Stimulated activated CD8-positive, alpha-beta memory T cell treated with anti-CD3 and anti-CD28 coated beads, Interleukin-7, amount 100 ng/mL, for 1 hour (primary cell): ENCODE results near the gene ATP5IF1.
A peak's percentile ranks its signal among the peaks of the same experiment; 100 is the strongest.

ENCODE experiments used
- DNase-seq, 2 donors: peaks; one replicate each; pipeline ENCODE4 v3.0.0-alpha.2; 2020; ENCODE audit warnings: low read depth in 2 of 2

The ATP5IF1 gene

GRCh38 chr1:28236656-28237322, 865 bp downstream of the ATP5IF1 start:
- DNase-seq: no peak

- no peak for DNase-seq
Measured at GRCh38 chr1:28239004-28239403, 3.1 kb downstream of the ATP5IF1 start.

GRCh38 chr1:28240024-28240423, 4.1 kb downstream of the ATP5IF1 start:
- DNase-seq: no peak

- DNase-seq: no peak
Measured at GRCh38 chr1:28241638-28242241, 5.8 kb downstream of the ATP5IF1 start.

- DNase-seq: no peak
Measured at GRCh38 chr1:28243685-28244311, 7.9 kb downstream of the ATP5IF1 start.

GRCh38 chr1:28244549-28245251, 8.8 kb downstream of the ATP5IF1 start:
- no peak for DNase-seq

GRCh38 chr1:28246427-28246832, 10.5 kb downstream of the ATP5IF1 start:
- no peak for DNase-seq

GRCh38 chr1:28247612-28248272, 11.8 kb downstream of the ATP5IF1 start:
- no peak for DNase-seq

- peak; percentile 57 to 69 for DNase-seq
Measured at GRCh38 chr1:28248273-28249012, 12.5 kb downstream of the ATP5IF1 start.

- DNase-seq: no peak
Measured at GRCh38 chr1:28249013-28249865, 13.3 kb downstream of the ATP5IF1 start.

- DNase-seq: no peak
Measured at GRCh38 chr1:28249866-28250295, 14.0 kb downstream of the ATP5IF1 start.

- DNase-seq: no peak
Measured at GRCh38 chr1:28256197-28256827, 20.4 kb downstream of the ATP5IF1 start.

GRCh38 chr1:28257736-28258135, 21.8 kb downstream of the ATP5IF1 start:
- DNase-seq: no peak

- no peak for DNase-seq
Measured at GRCh38 chr1:28258628-28259251, 22.8 kb downstream of the ATP5IF1 start.

GRCh38 chr1:28259252-28259933, 23.5 kb downstream of the ATP5IF1 start, which contains the start of gene SESN2:
Gene SESN2, plus strand, starts transcription at chr1:28259518. Its CDS starts 330 bp downstream, at chr1:28259848.
- peak; percentile 97 to 98 for DNase-seq

GRCh38 chr1:28259934-28260802, 24.2 kb downstream of the ATP5IF1 start:
- no peak for DNase-seq

- no peak for DNase-seq
Measured at GRCh38 chr1:28260803-28261174, 24.9 kb downstream of the ATP5IF1 start.

- DNase-seq: no peak
Measured at GRCh38 chr1:28264897-28265296, 29.0 kb downstream of the ATP5IF1 start.
